HG03439 (cell line): ENCODE measurements around the gene CEP63.
"Not testable (repeated sequence)": the region's sequence is repeated elsewhere in the genome, so short reads cannot be mapped to it uniquely, and the experiment has no call there.

ENCODE experiments used
- ATAC-seq: cut with Tn5 transposase; IDR thresholded peaks from one replicate; pipeline ENCODE4 v1.9.1; 2021; ENCODE audit warnings: mild to moderate bottlenecking, moderate library complexity; ENCODE audit not compliant: unreplicated experiment

Gene CEP63

DNA sequence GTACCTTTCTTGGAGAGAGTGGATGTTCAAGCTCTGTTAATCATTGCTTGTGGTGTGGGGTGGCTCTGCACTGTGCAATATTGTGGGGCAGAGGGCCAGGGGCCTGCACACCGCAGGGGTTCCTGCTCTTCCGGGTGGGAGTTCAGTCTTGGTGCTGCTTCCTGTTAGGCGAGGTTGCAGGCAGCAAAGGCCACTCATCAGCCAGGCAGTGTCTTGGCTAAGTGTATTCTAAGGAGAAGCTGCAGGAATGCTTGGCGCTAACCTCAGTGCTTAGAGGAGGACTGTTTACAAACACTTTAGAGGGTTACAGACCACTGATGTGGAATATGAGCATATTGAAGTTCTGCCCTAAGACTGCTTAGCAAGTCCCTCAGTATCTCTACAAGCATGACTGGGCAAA, 81.7 kb downstream of the CEP63 start:
- ATAC-seq: no peak

DNA sequence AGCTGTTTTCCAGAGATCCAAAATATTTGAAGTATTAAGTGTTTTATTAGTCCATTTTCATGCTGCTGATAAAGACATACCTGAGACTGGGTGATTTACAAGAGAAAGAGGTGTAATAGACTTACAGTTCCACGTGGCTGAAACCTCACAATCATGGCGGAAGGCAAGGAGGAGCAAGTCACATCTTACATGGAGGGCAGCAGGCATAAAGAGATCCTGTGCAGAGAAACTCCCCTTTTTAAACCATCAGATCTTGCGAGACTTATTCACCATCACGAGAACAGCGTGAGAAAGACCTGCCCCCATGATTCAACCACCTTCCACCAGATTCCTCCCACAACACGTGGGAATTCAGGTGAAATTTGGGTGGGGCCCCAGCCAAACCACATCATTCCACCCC, 82.9 kb downstream of the CEP63 start:
- ATAC-seq: no peak

DNA sequence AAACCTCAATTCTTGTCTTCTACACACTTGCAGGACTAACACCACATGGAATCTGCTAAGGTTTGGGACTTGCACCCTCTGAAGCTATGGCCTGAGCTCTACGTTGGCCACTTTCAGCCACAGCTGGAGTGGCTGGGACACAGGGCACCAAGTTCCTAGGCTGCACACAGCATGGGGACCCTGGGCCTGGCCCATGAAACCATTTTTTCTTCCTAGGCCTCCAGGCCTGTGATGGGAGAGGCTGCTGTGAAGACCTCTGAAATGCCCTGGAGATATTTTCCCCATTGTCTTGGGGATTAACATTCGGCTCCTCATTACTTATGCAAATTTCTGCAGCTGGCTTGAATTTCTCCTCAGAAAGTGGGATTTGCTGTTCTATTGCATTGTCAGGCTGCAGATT, 84.0 kb downstream of the CEP63 start:
- not testable (repeated sequence) for ATAC-seq

DNA sequence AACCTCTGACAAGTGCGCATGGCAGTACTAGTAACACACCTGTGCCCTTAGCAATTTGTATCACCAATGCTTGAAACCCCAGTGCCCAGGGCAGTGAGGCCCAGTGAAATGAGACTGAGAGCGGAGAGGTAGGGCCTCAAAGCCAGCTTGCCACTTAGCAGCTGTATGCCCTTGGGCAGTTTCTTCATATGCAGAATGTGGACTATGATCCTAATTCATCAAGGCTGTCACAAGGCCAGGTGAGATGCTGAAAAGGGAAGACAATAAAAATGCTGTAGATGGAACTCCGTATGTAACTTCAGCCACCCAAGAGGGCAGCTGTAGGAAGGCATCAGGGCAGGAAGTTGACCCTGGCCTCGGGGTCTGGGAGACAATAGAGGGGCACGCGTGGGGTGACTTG, 90.6 kb downstream of the CEP63 start:
- ATAC-seq: no peak

DNA sequence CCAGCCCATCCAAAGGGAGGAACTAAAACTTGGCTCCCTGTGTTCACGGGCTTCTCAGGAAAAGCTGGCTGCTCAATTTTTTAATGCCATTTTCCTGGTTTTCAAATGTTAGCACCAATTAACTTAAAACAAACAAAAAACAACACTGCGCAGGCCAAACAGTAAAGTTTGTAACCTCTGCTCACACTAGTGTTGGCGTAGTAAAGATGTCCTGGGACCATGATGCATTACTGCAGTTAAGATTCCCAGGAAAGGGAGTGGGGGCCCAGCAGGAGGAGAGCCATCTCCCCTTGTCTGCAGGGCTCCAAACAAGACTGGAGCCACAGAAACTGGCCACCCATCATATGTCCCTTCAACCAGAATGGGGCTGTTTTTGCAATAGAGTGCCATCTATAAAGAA, 91.0 kb downstream of the CEP63 start:
- no peak for ATAC-seq

DNA sequence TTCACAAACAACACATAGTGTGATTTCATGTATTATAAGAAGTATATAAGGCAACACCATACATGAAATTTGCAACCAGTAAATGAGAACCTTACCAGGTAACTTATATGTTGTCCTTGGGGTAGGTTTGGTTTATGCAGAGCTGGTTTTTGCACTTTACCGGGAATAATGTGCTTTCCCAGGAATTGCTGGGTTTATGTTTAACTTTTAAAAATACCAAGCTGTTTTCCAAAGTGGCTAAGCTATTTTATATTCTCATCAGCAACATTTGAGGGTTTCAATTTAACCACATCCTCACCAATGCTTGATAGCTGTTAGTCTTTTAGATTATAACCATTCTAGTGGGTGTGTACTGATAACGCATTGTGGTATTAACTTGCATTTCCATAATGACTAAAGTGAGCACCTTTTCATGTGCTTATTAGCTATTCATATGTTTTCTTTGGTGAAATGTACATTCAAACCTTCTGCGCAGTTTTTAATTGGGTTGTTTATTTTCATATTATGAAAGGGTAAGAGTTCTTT, 93.3 kb downstream of the CEP63 start:
- no peak for ATAC-seq

DNA sequence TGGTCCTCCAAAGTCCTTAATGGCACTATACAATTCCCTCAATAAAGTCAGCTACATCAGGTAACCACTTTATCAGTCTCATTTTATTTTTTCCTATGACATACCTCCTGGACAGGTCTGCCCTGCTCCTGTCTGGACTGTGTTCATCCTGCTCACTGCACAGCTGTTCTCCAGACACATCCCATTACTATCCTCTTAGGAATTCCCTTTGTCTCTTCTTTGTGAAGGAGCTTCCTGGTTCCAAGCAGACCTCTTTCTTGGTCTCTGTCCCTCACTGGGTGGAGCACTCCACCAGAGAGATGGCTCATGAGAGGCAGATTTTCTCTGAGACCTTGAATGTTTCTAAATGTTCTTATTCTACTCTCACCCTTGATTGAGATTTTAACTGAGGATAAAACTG, 104.9 kb downstream of the CEP63 start:
- ATAC-seq: no peak

DNA sequence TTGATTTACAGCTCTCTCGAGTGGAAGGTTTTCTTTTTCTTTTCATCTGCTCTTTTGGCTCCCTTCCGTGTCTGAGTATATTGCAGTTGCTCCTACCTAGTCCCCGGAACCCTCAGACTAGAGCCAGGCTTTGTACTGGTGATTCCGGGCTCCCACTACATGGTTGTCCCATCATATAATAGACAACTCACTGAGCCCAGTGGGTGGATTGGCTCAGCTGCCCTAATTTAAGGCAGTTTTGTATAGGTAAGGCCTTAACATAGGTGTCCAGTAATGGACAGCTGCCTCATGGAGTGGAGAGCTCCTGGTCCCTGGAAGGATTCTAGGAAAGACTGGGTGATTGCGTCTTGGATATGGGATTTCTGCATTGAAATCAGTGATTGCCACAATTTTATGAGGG, 106.9 kb downstream of the CEP63 start:
- no peak for ATAC-seq

DNA sequence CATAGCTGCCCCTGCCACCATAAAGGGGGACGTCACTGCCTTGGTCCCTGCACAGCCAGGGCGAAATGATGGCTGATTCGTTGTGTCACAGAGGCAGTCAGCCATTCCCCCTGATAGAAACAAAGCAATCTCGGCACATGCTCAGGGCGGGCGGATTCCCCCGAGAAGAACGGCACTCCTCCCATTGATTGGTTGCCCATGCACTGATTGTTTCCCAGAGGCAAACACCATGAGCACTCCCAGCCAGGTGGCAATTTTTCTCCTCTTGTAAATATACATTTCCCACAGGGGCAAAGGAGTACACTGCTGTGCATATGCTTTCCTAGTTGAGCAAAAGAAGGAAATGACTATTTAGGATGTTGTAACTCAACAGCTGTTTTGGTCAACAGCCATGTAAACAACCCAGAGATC, 108.5 kb downstream of the CEP63 start:
- no peak for ATAC-seq

DNA sequence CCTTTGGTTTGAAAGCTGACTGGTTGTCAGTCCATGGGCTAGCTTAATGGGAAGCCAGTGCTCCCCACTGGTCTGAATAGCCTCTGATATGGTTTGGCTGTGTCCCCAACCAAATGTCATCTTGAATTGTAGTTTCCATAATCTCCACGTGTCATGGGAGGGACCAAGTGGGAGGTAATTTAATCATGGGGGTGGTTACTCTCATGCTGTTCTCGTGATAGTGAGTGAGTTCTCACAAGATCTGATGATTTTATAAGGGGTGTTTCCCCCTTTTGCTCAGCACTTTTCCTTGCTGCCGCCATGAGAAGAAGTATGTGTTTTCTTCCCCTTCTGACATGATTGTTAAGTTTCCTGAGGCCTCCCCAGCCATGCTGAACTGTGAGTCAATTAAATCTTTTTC, 109.1 kb downstream of the CEP63 start:
- not testable (repeated sequence) for ATAC-seq

DNA sequence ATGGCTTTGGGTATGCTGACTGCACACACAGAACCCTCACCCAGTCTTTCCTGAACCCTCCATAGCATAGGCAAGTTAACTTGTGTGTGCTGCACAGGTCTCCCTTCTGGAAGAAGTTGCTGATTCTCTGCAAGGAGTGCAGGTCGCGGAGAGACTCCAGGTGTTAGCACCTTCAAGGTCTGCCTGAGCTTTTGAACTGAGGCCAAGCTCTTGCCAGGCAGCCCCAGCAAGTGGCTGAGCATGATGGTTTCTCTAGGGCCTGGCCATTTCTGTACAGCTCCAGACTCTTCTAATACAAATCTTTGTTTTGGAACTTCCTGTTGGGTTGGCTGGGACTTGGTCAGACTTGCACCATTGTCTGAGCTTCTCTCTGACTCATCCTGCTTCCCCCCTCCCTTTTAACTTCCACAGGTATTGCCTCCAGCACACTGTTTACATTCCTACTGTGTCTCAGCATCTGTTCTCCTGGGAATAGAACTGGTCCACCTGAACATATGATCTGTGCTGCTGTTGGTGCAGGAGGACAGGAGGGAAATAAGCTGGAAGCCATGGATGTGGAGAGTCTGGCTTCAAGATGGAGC, 111.6 kb downstream of the CEP63 start:
- no peak for ATAC-seq

DNA sequence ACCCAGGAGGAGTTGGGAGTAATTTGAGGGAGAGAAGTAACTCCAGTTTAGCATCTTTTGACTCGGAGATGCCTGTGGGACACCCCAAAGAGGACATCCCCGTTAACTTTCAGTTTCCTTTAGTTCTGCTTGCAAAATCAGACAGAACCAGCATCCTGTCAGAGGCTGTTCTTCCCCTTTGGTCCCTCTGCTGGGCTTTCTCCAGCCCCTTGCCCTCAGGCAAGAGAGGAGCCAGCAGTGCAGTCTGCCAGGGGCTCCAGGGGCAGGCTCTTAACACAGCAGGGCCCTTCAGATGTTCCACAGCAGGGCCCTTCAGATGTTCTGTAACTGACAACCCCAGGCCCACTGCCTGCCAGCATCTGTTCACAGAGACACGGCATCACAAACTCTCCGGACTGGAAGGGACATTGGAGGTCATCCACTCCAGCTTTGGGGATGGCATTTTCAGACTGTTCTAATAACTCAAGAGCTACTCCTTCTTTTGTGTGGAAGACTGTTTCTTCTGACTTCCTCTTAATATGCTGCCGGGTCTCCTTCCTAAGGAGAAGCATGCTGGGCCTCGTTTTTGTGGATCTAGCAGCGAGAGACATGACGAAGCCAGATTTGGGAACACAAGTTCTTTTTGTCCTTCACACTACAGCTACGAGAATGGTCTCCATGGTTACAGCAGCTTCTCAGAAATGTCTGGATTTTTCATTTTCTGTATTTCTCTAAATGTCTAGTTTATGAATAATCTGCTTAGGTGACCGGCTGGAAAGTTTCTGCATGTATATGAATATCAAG, 113.1 kb downstream of the CEP63 start:
- no peak for ATAC-seq

DNA sequence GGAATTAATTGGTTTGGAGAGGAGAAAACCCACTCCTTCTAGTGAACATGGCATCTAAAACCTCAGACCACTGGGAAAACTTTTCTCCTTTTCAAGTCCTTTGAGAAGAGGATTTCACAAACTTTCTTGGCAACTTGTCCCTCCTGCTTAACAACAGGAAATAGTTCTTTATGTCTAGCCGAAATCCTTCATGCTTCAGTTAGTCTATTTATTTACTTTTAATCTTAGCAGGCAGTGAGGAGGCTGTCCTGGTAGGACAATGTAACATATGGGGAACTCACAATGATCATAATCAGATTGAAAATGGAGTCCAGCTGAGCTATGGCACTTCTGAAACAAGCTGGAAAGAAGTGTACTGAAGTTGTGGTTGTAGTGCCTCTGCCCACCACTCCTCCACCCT, 114.3 kb downstream of the CEP63 start:
- no peak for ATAC-seq

DNA sequence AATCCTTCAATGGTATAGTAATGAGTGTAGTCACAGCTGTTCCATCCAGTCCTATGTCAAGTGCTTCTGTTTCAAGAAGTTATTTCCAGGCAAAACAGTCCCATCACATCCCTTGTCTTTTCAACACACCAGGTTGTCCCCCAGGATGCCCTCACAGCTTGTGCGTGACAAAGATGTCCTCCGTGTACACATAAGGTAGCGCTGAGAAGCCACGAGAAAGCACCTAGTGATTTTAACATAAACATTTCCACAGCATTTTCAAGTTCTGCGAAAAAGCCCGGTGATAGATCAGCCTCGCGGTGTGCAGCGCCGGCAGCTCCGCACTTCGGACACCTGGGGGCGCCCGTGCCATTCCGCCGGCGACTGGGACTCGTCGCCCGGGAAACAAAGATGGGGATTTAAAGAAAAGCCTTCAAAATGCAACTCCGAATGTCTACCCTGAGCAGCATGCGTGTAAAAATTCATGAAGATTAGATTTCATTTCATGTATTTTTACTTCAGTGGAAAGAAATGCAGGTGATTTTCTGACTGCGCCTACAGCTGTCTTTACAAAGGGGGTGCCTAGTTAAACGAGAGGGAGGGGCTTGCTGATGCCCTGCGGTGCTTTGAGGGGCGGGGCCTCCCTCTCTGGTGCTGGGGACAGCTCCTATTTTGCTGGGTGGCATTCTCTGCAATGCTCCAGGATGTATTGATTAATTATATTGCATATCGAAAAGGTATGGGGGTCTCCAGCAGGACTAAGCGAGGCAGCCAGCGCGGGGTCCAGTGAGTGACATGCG, 115.0 kb downstream of the CEP63 start:
- ATAC-seq: peak; percentile 65

DNA sequence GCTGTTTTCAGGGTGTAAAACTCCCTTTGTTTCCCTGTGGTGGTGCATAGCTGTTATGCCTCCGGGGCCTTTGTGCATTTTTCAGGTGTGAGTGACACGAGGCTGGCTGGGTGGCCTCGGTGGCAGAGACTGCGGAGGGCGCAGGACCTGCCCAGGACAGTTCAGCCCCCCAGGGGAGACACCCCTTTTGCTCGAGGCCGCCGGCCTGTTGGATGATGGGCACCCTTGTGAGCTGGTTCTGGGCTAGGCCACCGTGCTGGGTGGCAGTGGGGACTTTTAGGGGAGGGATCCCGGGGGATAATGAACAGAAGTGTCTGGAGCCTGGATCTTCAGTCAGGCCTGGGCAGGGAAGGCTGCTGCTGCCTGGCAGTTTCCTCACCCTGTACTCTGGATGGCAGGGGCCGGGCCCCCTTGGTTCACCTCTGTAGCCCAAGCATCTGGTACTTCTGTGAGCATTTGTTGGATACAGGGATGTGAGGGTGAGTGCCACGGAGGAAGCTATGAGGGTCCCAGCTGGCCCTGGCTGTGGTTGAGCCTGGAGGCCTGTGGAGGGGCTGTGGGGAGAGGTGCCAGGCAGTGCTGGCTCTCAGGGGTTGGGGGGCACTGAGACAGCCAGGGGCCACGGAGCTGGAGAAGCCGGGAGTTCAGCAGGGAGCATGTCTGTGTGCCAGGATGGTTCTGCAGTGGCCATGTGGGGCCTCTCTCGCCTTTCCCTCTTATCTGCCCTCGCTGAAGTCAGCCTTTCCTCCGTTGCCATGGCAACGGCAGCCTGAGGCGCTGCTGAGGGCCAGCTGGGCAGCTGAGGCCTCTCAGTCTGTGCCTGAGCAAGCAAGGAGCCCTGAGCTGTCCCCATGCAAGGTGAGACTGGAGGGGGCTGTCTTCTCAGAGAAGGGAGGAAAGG, 115.9 kb downstream of the CEP63 start:
- no peak for ATAC-seq

DNA sequence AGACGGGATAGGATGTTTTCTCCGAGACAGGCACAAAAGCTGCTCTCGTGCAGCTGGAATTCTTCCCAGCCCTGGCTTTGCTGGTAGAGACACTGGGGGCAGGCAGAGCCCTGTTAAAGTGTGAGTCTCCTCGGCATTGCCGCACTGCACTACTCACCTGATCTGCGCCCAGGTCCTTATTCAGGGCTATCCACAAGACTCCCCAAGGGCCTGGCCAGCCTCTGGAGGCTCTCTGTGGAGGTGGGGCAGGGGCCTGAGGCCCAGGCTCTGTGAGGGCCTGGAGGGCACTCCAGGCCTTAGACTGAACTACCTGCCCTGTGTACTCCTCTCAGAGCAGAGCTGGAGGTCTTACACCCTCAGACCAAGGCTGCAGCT, 116.6 kb downstream of the CEP63 start:
- ATAC-seq: no peak

DNA sequence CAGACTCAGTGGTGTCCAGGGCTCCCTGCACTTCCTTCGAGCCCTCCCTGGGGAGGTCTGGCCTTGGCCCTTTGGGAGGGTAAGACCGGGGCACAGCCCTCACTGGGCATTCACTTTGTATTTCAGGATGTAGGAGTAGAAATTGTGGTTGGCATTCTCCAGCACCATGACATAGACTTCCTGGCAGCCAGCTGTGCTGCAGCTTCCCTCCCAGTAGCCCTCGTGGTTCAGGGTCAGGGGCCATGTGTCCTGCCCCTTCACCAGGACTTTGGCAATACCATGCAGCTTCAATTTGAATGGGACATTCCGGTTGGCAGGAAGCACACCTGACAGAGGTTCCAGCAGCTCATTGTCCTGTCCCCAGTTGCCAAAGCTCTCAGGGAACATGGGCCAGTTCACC, 117.6 kb downstream of the CEP63 start:
- ATAC-seq: no peak

DNA sequence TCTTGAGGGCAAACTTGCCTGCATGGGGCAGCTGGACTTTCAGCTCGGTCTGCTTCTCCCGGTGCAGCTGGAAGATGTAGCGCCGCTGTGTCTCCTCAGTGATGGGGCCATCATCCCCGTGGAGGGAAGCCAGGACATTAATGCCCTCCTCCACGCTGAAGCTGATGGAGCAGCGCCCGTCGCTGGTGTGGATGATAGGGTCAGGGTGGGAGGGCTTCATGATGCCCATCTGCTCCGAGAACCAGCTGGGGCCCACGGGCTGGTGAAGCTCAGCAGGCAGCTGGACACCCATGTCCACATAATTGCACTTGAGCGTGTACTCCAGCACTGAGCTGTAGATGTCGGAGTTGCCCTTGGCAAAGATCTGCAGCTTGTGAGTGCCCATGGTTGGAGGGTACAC, 118.1 kb downstream of the CEP63 start:
- no peak for ATAC-seq

DNA sequence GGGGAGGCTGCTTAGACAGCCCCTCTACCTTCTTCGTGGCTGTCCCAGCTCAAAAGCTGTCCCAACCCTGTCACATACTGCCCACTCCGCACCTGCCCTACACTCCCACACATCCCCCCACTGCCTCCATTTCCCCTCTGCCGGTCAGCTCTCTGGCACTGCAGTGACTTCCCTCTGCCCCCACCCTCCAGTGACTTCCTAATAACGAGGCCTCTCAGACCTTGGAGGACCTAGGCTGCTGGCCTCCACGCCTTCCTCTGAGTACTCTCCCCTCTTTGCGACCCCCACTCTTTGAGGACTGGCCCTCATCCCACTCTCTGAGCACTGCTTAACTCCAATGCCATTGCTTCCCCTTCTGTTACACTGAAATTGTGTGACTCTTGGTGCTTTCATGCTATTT, 119.7 kb downstream of the CEP63 start:
- no peak for ATAC-seq

DNA sequence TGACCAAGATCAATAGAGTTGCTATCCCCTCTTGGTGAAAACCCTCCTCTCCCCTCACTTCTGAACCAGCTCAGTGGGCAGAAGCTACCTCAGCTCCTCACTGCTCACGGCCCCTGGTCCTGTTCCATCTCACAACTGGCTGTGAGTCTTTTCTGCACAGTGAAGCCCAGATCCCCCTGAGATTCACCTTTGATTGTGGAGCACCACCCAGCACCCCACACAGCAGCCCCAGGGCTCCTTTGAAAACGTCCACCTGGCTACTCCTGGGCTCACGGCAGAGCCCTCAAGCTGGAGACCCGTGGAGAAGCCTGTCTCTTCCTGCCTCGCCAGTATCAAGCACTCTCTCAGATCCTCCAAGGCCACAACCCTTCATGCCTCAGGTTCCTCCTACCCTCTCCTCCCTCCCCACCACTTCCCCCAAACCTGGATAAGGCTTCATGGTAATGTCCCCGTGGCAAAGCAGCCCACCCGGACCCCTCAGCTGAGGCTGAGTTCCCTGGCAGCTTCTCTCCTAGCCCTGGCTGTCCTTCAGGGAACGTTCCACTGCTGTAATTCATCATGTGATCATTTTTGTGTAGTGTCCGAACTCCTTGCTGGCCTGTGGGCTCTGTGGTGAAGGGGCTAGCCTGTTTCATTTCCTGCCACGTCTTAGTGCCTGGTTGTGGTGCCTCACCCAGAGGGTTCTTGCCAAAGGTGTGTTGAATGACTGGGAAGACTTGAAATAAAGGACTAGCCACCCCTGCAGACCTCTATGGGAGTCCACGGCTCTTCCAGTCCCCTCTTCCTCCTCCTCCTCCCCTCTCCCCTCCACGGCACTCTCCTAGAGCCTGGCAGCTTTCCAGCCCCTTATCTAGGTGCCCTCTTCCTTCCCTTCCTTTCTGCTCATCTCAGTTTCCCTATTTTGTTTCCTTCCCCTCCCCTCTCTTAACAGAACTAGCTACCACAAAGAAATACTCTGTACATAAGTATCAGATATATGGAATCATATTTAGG, 120.5 kb downstream of the CEP63 start:
- ATAC-seq: no peak
